ENCODE measurements around the gene HAUS8. TPM values are rescaled to one million over a fixed set of nuclear protein-coding genes. Genes with fewer than 3 reads are reported as not detected.

HAUS8 gene
- total and polyA plus RNA-seq, 2 donors (not counting 1 experiment from before 2014, with no cell fraction given): 17.6 to 24.9 TPM

DNA sequence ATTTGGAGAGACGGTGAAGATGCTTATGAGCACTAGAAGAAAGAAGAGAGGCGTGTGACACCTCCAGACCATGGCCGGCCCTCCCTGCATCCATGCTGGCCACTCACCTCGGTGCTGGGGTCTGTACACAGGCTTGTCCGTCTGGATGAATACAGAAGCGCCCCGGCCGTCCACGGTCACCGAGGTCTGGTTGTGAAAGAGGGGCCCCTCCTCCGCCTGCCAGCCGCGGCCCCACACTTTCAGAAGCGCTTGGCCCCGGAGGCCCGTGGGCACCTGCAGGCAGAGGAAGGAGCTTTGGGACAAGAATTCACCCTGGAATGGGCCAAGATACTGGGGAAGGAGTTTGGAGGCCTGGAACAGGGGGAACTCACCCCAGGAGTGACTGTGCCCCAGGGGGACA, 63.8 kb downstream of the HAUS8 start:
- Mint-ChIP-seq H3K27me3 (peaks cover 9% of the 10 kb centered on the region), H3K4me1 (no peaks in the 10 kb centered on the region), H3K4me3 (no peak overlapping the region), H3K9me3 (ENCODE audit: insufficient read depth) (no peaks in the 10 kb centered on the region), H3K27ac (no peak overlapping the region)
- no peak overlapping the region for H3K27ac ChIP-seq (ENCODE audit: low read length in 2 of 2)
- 85% methylated on average over 7 of the region's 16 CpGs for WGBS (ENCODE audit: insufficient coverage)
- H4K20me1 ChIP-seq (ENCODE audit: control insufficient read depth, insufficient read depth, low read length, poor library complexity, severe bottlenecking): no peaks in the 10 kb centered on the region
- intact Hi-C loops (cut with micrococcal nuclease): no loop called here
- ATAC-seq (ENCODE audit: low read depth): no peak
- no peak overlapping the region for H3K4me3 ChIP-seq (ENCODE audit: control extremely low read depth in 1 of 5, extremely low read depth in 1 of 5, insufficient read depth in 1 of 5, low read depth in 2 of 5, low read length in 4 of 5)
- DNase-seq: no peak
- H2AFZ ChIP-seq (ENCODE audit: insufficient read depth, low read depth, low read length, poor library complexity, severe bottlenecking): no peak overlapping the region
- POLR2A ChIA-PET: no interaction called here
- H3K4me1 ChIP-seq (ENCODE audit: control insufficient read depth in 2 of 2, insufficient read depth in 2 of 2, low read length in 2 of 2): no peaks in the 10 kb centered on the region
- peaks cover 0 to 6% (median 0%) of the 10 kb centered on the region in 4 experiments for H3K27me3 ChIP-seq (replicated peaks in 1 of 4; ENCODE audit: control extremely low read depth in 1 of 4, control insufficient read depth in 3 of 4, insufficient read depth in 4 of 4, low read length in 3 of 4)
- no peak overlapping the region for H3K4me2 ChIP-seq (replicated peaks; ENCODE audit: low read depth, low read length, poor library complexity, severe bottlenecking)
- CTCF ChIA-PET: interaction anchor here (0.7 kb wide), 1 partner anchor 94 kb away, joined by 4 read pairs; no protein-coding TSS in a partner anchor
- peaks cover 0 to 25% (median 0%) of the 10 kb centered on the region in 3 donors for H3K9me3 ChIP-seq (ENCODE audit: control extremely low read depth in 1 of 3, control insufficient read depth in 2 of 3, insufficient read depth in 1 of 3, low read length in 2 of 3)
- no peaks in the 10 kb centered on the region for H3K36me3 ChIP-seq (replicated peaks in 1 of 2; ENCODE audit: control extremely low read depth in 1 of 2, control insufficient read depth in 1 of 2, extremely low read depth in 1 of 2, insufficient read depth in 2 of 2, low read length in 1 of 2)
- no peak overlapping the region for H3K9ac ChIP-seq (ENCODE audit: low read length)
- TF ChIP-seq EZH2 (IDR thresholded peaks at IDR 0.05; ENCODE audit: borderline replicate concordance, insufficient read depth, low read depth, low read length, poor library complexity, severe bottlenecking): no peak
- TF ChIP-seq, protein P1, sequence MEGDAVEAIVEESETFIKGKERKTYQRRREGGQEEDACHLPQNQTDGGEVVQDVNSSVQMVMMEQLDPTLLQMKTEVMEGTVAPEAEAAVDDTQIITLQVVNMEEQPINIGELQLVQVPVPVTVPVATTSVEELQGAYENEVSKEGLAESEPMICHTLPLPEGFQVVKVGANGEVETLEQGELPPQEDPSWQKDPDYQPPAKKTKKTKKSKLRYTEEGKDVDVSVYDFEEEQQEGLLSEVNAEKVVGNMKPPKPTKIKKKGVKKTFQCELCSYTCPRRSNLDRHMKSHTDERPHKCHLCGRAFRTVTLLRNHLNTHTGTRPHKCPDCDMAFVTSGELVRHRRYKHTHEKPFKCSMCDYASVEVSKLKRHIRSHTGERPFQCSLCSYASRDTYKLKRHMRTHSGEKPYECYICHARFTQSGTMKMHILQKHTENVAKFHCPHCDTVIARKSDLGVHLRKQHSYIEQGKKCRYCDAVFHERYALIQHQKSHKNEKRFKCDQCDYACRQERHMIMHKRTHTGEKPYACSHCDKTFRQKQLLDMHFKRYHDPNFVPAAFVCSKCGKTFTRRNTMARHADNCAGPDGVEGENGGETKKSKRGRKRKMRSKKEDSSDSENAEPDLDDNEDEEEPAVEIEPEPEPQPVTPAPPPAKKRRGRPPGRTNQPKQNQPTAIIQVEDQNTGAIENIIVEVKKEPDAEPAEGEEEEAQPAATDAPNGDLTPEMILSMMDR (IDR thresholded peaks at IDR 0.05): no peak
- no peaks in the 10 kb centered on the region for H3K79me2 ChIP-seq (ENCODE audit: control insufficient read depth, insufficient read depth, low read length)

DNA sequence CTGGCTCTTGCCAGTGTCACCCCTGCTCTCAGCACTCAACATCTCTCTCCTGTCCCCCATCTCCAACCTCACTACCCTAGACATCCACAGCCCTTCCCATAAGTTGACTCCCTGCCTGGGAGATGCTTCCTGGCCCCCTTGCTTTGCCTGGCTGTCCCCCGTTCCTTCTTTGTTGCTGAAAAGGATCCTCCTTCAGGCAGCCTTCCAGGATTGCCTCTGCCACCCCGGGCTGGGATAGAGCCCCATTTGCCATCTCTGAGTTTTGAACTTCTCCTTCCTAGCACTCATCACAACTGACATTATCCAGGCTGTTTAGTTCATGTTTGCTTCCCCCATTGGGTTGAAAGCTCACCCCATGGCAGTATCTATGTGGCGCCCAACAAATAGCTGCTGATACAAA, 68.7 kb downstream of the HAUS8 start:
- H4K20me1 ChIP-seq (ENCODE audit: control insufficient read depth, insufficient read depth, low read length, poor library complexity, severe bottlenecking): no peaks in the 10 kb centered on the region
- H3K4me3 ChIP-seq (ENCODE audit: control extremely low read depth in 1 of 5, extremely low read depth in 1 of 5, insufficient read depth in 1 of 5, low read depth in 2 of 5, low read length in 4 of 5): no peak overlapping the region
- TF ChIP-seq, protein P1 (IDR thresholded peaks at IDR 0.05): no peak
- TF ChIP-seq EZH2 (IDR thresholded peaks at IDR 0.05; ENCODE audit: borderline replicate concordance, insufficient read depth, low read depth, low read length, poor library complexity, severe bottlenecking): no peak
- 84% methylated on average over 3 of the region's 3 CpGs for WGBS (ENCODE audit: insufficient coverage)
- no peaks in the 10 kb centered on the region for H3K79me2 ChIP-seq (ENCODE audit: control insufficient read depth, insufficient read depth, low read length)
- ChIA-PET POLR2A (interaction anchor here (0.6 kb wide), 1 partner anchor 327 kb away, joined by 4 read pairs; no protein-coding TSS in a partner anchor), CTCF (interaction anchor here (0.7 kb wide), 1 partner anchor 359 kb away, joined by 3 read pairs; no protein-coding TSS in a partner anchor)
- H3K27me3 Mint-ChIP-seq: peaks cover 6% of the 10 kb centered on the region
- peaks cover 0 to 3% (median under 1%) of the 10 kb centered on the region in 4 experiments for H3K27me3 ChIP-seq (replicated peaks in 1 of 4; ENCODE audit: control extremely low read depth in 1 of 4, control insufficient read depth in 3 of 4, insufficient read depth in 4 of 4, low read length in 3 of 4)
- ATAC-seq (ENCODE audit: low read depth) (no peak), DNase-seq (no peak)
- peaks cover 0 to 6% (median 0%) of the 10 kb centered on the region in 3 donors for H3K9me3 ChIP-seq (ENCODE audit: control extremely low read depth in 1 of 3, control insufficient read depth in 2 of 3, insufficient read depth in 1 of 3, low read length in 2 of 3)
- H3K36me3 ChIP-seq (replicated peaks in 1 of 2; ENCODE audit: control extremely low read depth in 1 of 2, control insufficient read depth in 1 of 2, extremely low read depth in 1 of 2, insufficient read depth in 2 of 2, low read length in 1 of 2): no peaks in the 10 kb centered on the region
- H3K4me3 Mint-ChIP-seq: no peak overlapping the region
- no peak overlapping the region for H2AFZ ChIP-seq (ENCODE audit: insufficient read depth, low read depth, low read length, poor library complexity, severe bottlenecking)
- no peaks in the 10 kb centered on the region for H3K9me3 Mint-ChIP-seq (ENCODE audit: insufficient read depth)
- peaks cover 9% of the 10 kb centered on the region for H3K4me1 Mint-ChIP-seq
- no peak overlapping the region for H3K27ac Mint-ChIP-seq
- no peak overlapping the region for H3K9ac ChIP-seq (ENCODE audit: low read length)
- H3K27ac ChIP-seq (ENCODE audit: low read length in 2 of 2): no peak overlapping the region
- intact Hi-C loops (cut with micrococcal nuclease): no loop called here
- H3K4me1 ChIP-seq (ENCODE audit: control insufficient read depth in 2 of 2, insufficient read depth in 2 of 2, low read length in 2 of 2): peaks cover 9 to 11% of the 10 kb centered on the region in 2 donors
- H3K4me2 ChIP-seq (replicated peaks; ENCODE audit: low read depth, low read length, poor library complexity, severe bottlenecking): no peak overlapping the region
